ENCODE data around the gene SCIN. TPM values are rescaled to one million over a fixed set of nuclear protein-coding genes. Genes with fewer than 3 reads are reported as not detected.

SCIN gene
- total RNA-seq, 1 experiment from 2014 or later = 5.6 TPM

GRCh38 chr7:12650080-12650479, 79.6 kb downstream of the SCIN start:
- in situ Hi-C loops (cut with HindIII; ENCODE audit: low pct_unique_long_range_greater_than_20kb, low sequenced_read_pairs) (no loop called here), intact Hi-C loops (cut with micrococcal nuclease; ENCODE audit: unreplicated experiment) (no loop called here)
- Histone ChIP-seq H3K27me3 (ENCODE audit: control insufficient read depth, insufficient read depth, low read length) (no peaks in the 10 kb centered on the region), H3K4me3 (ENCODE audit: low read depth in 2 of 2, low read length in 2 of 2) (no peak overlapping the region), H3K36me3 (ENCODE audit: control insufficient read depth, insufficient read depth, low read length) (no peaks in the 10 kb centered on the region), H3K9me3 (ENCODE audit: control insufficient read depth, insufficient read depth, low read depth, low read length) (no peaks in the 10 kb centered on the region; the same call in 1 of the 2 replicates), H3K27ac (ENCODE audit: low read length) (no peak overlapping the region), H3K4me1 (ENCODE audit: control insufficient read depth, insufficient read depth, low read length) (no peaks in the 10 kb centered on the region)
- TF ChIP-seq SIN3A (IDR thresholded peaks at IDR 0.05; ENCODE audit: borderline replicate concordance, insufficient read depth, low read depth, low read length) = no peak
- TF ChIP-seq, protein P1, sequence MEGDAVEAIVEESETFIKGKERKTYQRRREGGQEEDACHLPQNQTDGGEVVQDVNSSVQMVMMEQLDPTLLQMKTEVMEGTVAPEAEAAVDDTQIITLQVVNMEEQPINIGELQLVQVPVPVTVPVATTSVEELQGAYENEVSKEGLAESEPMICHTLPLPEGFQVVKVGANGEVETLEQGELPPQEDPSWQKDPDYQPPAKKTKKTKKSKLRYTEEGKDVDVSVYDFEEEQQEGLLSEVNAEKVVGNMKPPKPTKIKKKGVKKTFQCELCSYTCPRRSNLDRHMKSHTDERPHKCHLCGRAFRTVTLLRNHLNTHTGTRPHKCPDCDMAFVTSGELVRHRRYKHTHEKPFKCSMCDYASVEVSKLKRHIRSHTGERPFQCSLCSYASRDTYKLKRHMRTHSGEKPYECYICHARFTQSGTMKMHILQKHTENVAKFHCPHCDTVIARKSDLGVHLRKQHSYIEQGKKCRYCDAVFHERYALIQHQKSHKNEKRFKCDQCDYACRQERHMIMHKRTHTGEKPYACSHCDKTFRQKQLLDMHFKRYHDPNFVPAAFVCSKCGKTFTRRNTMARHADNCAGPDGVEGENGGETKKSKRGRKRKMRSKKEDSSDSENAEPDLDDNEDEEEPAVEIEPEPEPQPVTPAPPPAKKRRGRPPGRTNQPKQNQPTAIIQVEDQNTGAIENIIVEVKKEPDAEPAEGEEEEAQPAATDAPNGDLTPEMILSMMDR (IDR thresholded peaks at IDR 0.05) = no peak
- TF ChIP-seq POLR2AphosphoS5 (IDR thresholded peaks at IDR 0.05; ENCODE audit: low read depth, low read length) = no peak
- no peak for TF ChIP-seq TCF7L2 (IDR thresholded peaks at IDR 0.05; ENCODE audit: low read depth, low read length)
- TF ChIP-seq REST (IDR thresholded peaks at IDR 0.05; ENCODE audit: insufficient read depth in 1 of 2, low read depth in 2 of 2, low read length in 1 of 2) = no peak
- CTCF ChIA-PET = no interaction called here
- no peak for DNase-seq (ENCODE audit: low read depth, low spot score)
- no TSS peak for BruUV-seq (replicated peaks)
- POLR2A ChIA-PET = no interaction called here
- no peak for ATAC-seq

DNA sequence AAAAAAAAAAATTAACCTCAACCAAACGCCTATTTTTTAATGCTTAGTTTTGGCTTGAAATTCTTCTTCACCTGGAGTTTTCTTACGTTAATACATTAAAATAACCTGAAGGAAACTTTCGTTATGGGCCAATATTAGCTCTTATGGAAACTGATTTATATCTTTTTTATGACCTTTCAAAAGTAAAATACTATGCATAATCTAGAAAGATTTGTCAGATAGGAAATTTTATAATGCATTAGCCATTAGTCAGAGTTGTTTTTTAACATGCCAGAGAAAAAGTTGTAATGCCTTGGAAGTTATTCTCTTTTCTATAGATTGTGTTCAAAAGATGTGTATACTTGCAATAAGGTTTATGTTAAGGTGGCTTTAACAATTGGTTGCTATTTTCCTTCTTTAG, 82.6 kb downstream of the SCIN start:
- ATAC-seq (no peak), DNase-seq (ENCODE audit: low read depth, low spot score) (no peak)
- Histone ChIP-seq H3K36me3 (ENCODE audit: control insufficient read depth, insufficient read depth, low read length) (no peaks in the 10 kb centered on the region), H3K4me3 (ENCODE audit: low read depth in 2 of 2, low read length in 2 of 2) (no peak overlapping the region), H3K9me3 (ENCODE audit: control insufficient read depth, insufficient read depth, low read depth, low read length) (no peaks in the 10 kb centered on the region; the same call in 1 of the 2 replicates), H3K27me3 (ENCODE audit: control insufficient read depth, insufficient read depth, low read length) (no peaks in the 10 kb centered on the region), H3K4me1 (ENCODE audit: control insufficient read depth, insufficient read depth, low read length) (no peaks in the 10 kb centered on the region), H3K27ac (ENCODE audit: low read length) (no peak overlapping the region)
- no peak for TF ChIP-seq REST (IDR thresholded peaks at IDR 0.05; ENCODE audit: insufficient read depth in 1 of 2, low read depth in 2 of 2, low read length in 1 of 2)
- TF ChIP-seq TCF7L2 (IDR thresholded peaks at IDR 0.05; ENCODE audit: low read depth, low read length) = no peak
- TF ChIP-seq POLR2AphosphoS5 (IDR thresholded peaks at IDR 0.05; ENCODE audit: low read depth, low read length) = no peak
- no peak for TF ChIP-seq SIN3A (IDR thresholded peaks at IDR 0.05; ENCODE audit: borderline replicate concordance, insufficient read depth, low read depth, low read length)
- TF ChIP-seq, protein P1 (IDR thresholded peaks at IDR 0.05) = no peak
- intact Hi-C loops (cut with micrococcal nuclease; ENCODE audit: unreplicated experiment) (no loop called here), in situ Hi-C loops (cut with HindIII; ENCODE audit: low pct_unique_long_range_greater_than_20kb, low sequenced_read_pairs) (no loop called here)
- ChIA-PET CTCF (no interaction called here), POLR2A (no interaction called here)
- no TSS peak for BruUV-seq (replicated peaks)

Data from Panc1 (cell line).